Glomerular endothelial cell (primary cell): ENCODE data around the gene GRIK4. TPM values are rescaled to one million over a fixed set of nuclear protein-coding genes. Genes with fewer than 3 reads are reported as not detected.

Experiments
- DNase-seq: peaks from one replicate; pipeline ENCODE4 v3.0.0-alpha.2; 2011; ENCODE audit warnings: low read depth, low spot score; ENCODE audit errors: extremely low read depth
- total RNA-seq: library from RNA; depleted of rRNA; stranded (reverse); fragments of >200 nt; gene quantifications from 2 replicates; pipeline ENCODE4 v1.2.3, GENCODE V29; 2015

The GRIK4 gene
- total RNA-seq, 1 donor from 2014 or later = 0.06 TPM

DNA sequence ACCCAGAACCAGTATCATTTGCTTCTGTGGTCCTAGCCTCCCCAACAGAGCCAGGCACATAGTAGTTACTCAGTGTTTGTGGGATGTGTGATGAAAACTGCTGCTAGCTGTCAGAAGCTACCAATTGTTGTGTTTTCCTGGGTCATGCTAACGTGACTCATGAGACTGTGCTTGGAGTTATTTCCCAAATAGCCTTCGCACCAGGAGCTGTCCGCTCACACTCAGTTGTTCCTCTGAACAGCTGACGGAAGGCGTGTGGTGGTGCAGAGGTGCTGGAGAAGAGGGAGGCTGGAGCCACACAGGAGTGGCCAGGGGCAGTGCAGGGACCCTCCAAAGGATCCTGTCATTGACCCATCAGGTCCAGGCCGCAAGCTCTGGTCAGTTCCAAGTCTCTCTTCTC, 458.4 kb downstream of the GRIK4 start:
- no peak for DNase-seq

DNA sequence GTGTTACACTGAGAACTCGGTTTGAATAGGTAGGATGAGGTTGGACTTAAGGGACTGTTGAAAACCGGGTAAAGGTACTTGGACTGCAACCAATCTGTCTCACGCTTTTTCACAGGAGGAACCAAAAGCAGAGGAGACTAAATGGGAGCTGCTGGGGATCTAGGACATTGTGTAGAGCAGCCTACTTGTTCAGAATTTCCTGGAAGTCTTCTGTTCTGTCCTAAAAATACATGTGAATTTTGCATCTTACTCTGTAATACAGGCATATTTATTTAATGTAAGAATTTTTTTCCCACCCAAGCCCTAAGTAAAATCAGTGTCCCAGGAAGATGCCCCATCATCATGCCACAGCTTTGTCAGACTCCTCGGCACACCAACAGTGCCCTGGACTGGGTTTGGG, 460.3 kb downstream of the GRIK4 start:
- no peak for DNase-seq

DNA sequence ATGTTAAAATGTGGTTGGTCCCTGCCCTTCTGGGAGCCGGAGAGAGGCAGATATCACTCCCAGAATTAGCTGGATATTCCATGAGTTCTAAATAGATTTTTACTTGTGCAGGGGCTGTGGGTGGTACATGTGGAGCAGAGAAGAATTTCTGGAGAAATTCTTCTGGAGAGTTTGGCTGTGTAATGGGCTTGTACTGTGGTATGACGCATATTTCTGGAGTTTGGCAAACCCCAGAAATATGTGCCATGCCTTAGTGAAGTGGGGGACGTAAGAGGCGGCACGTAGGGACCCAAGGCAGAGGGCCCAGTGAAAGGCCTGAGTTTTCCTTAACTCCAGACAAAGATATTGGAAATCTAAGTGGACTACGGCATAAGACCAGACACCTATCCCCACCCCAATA, 461.1 kb downstream of the GRIK4 start:
- no peak for DNase-seq

DNA sequence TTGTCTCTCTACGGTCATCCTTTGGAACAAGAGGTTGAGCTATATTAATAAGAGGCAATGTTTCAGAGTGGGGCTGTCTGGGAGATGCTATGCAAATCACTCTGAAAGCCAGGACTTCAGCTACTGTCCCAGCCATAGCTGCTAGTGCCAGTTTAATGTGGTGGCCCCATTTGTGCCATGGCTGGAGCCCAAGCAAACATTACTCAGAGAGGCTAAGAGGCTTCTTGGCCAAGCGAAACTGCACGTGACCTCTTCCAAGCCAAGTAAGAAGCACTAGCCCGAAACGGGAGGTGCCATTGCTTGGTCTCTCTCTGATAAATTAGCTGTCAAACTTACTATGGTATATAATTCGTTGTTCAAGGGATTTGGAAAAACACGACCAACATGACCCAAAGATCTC, 462.0 kb downstream of the GRIK4 start:
- no peak for DNase-seq

DNA sequence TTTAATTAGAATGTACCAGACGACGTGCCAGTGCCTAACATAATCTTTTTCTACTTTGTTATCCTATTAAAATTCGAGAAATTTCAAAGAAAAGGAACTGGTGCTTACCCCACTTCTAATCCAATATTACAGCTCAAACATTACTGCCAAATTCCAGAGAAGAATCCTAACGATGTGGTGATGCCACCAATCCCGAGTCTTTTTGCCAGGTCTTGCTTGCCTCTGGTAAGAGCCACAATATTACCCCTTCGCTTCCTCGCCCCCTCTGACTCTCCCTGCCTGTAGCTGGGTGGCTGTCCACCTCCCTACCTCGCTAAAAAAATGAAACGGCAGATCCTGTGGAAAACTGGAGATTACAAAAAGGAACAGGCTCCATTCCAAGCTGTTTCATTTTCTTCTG, 462.9 kb downstream of the GRIK4 start:
- DNase-seq = no peak

DNA sequence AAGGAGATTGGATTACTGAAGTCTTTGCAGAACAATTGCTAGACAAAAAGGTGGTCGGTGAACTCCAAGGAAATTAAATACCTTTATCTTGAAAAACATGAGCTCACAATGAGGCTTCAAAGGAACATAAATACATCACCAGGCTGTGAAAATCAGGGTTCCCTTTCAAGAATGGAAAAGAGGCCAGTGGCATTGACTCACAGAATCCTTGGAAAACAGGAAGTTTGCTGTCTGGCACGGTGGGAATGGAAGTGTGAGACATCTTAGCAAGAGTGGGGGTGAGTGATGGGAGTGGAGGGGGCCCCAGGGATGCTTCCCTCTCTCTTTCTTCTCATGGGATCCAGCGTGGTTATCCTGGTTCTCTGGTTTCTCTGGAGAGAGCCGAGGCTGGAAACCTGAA, 463.4 kb downstream of the GRIK4 start:
- DNase-seq = peak; percentile 16

DNA sequence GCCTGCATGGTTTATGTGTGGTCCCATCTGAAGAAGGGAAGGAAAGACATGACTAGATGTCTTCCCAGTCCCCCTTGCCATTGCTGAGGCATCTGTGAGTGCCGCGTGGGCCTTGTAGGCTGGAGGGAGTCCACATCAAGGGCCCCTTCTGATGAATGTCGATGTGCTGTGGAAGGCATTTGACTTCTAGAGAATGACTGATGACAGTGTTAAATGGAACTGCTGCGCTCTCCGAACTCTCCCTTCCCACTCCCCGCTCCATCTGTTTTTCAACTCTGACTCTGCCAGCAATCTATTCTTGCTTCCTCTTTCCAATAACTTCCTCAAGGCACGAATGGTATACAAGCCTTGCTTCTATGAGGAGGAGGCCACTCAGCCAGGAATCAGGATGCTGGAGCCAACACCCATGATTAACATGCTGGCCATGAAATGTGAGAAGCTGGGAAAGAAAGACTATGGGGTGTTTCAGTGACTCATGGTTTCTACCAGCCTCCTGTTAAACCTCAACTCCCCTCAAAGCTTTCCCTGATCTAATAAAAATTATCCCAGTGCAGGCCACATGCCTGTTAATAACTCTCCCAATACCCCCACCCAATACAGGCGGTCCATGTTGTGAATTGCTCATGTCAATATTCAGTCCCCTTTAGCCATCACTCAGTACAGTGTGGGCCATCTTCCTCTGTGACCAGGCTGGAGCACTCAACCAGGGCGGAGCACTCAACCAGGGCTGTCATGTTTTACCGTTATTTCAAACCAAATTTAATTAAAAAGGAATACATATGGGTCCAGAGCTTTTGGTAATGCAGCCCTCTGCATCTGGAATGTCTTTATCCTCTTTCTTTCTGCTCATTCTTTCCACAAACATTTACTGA, 466.0 kb downstream of the GRIK4 start:
- no peak for DNase-seq

DNA sequence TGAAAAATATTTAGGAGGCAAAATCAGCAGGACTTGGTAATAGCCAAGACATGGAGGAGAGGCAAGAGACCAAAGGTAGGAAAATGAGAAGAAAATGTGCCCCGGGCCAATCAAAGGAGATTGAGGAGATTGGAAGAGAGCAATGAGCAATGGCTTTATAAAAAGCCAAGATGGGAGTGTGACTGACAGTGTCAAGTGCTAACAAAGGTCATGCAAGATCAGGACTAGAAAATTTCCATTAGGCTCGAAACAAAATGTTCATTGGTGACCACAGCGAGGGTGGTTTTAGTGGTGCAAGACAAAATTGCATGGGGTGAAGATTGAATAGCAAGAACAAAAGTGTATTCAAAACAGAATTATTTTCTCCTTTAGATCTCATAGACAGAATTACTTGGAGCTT, 467.2 kb downstream of the GRIK4 start:
- DNase-seq = no peak

DNA sequence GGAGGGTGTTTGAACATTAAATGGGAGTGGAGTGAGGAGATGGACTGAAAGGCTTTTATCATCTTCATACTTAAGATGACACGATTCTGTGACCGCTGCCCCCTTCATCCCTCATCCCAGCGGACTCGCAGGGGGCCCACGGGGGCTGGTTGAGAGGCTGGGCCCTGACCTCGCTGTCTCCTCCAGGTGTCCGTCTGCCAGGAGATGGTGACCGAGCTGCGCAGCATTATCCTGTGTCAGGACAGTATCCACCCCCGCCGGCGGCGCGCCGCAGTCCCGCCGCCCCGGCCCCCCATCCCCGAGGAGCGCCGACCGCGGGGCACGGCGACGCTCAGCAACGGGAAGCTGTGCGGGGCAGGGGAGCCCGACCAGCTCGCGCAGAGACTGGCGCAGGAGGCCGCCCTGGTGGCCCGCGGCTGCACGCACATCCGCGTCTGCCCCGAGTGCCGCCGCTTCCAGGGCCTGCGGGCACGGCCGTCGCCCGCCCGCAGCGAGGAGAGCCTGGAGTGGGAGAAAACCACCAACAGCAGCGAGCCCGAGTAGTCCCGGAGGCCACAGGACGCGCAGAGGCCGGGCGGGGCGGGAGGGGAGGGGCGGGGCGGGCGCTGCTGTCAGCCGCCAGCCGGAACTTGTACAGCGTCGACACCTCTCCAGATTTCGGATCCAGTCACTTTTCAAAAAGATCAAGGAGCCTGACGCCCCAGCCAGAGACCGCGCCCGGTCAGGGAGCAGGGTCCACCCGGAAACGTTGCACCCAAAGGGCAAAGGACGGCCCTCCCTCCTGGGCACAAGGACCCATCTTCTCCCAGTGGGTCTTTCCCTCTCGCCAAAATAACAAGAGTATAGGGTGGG, 474.4 kb downstream of the GRIK4 start:
- DNase-seq = no peak

DNA sequence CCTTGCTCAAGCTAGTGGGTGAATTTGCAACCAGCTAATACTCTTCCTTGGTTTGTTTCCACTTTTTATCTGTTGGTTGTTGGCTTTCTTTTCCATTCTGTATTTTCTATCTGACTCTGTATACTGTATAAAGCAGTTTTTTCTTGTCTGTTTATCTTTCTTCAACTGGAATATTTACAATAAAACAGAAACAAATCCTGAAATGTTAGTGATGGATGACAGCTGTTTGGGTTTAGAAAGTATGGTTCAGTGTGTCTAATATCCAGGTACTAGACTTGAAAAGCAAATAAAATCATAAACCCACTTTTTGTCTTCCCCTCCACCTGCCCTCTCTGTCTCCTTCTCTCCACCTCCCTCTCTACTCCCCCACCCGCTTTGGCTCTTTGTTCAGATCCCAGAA, 477.1 kb downstream of the GRIK4 start:
- DNase-seq = no peak

DNA sequence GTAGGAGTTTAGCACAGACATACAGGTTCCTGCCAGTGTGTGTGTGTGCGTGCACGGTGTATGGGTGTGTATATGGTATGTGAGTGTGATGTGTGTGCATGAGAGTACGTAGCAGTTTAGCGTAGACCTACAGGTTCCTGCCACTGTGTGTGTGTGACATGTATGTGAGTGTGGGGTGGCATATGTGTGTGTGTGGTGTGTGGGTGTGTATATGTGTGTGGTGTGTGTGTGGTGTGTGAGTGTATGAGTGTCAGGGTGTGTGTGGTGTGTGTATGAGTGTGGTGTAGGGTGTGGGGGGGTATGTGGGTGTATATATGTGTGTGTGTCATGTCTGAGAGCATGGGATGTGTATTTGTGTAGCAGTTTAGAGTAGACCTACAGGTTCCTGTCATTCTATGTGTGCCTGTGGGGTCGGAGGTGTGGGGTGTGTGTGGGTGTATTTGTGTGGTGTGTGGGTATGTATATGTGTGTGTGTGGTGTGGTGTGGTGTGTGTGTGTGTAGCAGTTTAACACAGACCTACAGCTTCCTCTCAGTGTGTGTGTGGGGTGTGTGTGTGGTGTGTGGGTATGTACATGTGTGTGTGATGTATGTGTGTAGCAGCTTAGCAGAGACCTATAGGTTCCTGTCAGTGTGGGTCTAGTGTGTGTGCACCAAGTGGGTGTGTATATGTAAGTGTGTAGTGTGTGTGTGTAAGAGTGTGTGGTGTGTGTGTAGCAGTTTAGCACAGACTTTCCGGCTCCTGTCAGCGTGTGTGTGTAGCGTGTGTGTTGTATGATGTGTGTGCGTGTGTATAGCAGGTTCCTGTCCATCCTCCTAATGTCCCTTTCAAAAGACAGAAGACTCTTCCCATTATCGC, 480.5 kb downstream of the GRIK4 start:
- no peak for DNase-seq

DNA sequence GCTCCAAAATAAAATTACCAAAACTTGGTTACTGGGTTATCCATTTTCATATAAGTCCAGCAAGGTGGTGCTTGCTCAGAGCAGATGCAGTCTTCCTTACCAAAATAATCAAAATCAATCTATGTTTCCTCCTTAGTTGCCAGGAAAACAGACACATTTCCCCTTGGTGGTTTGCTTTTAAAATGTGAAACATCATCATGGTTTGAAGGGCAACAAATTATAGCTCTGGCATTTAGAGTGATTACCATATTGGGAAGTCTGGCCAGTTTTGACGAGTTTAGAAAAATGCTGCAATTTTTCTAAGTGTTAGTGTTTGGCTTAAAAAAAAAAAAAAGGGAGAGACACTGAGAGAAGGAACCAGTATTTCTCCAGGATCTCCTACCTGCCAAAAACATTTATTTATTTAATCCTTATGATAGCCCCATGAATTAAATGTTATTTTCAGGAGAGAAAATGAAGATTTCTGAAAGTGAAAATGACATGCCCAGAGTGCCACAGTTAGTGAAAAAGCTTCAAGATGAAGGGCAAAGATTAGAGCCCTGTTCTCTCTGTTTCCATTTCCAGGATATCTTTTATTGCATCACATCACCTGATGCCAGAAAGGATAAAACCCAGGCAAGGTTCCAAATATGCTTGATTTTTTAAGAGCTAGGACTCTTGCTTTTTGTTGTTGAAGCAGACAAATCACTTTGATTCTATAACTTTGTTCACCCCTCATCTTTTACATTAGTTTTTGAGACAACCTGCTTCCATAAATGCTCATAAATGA, 482.7 kb downstream of the GRIK4 start:
- no peak for DNase-seq

DNA sequence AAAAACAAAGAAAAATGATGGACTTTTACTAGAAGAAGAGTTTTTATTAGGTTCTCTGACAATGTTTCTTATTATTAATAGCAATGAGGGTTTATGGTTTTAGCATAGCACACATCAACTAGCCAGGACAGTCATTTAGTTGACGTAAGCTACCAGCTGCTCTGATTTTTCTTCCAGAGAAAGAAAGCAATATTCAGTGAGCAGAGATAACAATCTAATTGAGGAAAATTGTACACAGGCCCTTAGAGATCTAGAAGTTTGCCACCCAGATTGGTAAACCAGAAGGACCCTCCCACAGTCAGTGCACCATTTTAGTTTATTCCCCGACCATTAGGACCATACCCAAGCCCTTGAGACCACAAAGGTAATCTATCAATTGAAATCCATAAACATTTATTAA, 483.6 kb downstream of the GRIK4 start:
- no peak for DNase-seq

DNA sequence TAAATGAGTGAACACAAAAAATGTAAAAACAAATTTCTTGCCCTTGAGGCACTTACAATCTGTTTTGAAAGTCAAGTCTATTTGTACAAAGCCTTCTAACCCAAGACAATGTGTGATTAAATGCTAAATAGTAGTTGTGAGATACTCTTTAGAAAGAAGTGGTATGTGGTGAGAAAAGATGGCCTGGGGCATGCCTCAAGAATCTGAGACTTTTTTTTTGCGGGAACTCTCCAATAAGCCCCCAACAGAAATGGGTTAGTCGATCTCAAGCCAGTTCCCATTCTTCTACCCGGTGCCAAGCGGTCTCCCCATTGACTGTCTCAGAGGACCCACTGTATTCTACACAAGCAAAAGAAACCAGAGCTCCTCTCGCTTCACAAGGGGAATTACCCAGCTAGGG, 485.4 kb downstream of the GRIK4 start:
- no peak for DNase-seq

DNA sequence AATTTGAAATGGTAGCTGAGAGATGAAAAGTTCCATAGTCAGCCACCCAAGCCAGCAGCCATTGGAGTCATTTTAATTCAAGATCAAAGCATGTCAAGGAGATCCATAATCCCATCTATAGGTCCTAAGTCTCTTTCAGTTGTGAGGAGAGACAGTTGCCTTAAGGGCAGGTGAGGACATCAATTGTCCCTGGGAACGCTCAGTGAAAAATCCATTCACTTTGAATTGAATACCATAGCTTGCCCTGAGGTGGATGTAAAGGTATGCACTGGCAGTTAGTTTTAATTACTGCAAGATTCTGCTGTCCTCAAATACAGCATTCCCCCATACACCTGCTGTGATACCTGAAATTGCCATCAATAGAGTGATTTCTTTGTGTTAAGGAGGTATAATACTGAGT, 487.0 kb downstream of the GRIK4 start:
- no peak for DNase-seq

DNA sequence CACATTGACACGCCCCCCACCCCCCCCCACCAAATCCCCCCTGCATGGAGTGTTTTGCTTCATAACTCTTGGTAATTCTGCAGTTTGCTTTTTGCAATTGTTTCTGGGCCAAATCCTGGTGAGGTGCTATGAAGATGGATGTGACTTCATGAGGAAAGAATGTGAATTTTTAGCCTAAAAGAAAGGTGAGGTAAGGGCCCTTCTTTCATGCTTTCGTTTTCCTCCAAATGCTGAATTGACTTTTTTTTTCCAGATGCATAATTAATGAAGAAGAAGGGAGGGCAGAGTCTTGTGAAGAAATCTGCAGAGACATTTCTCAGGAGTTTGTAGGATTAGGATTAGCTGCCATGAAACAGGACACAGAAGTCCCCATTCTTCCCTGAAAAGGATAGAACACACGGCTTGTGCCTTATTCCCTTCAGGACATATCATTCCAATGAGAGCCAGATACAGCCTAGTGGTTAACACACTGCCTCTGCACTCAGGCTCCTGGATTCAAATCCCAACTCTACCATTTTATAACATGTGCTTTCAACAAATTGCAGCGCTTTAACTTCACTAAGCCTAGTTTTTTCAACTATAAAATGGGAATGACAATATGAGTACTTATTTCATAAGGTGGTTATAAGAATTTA, 492.8 kb downstream of the GRIK4 start:
- no peak for DNase-seq

DNA sequence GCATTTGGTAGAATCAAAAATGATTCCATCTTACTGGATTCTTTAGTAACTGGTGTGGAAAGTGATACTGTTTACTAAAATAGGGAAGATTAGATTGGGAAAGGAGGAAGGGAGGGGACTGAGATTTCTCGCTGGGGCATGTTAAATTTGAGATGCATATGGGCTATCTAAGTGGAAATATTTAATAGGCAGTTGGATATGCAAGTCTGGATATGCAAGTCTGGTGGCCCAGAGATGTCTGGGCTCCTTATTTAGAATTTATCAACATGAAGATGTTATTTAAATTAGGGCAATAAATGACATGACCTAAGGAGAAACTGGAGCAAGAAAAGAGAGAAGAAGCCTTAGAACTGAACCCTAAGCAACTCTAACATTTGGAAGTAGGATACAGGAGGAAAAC, 495.4 kb downstream of the GRIK4 start:
- DNase-seq = no peak

DNA sequence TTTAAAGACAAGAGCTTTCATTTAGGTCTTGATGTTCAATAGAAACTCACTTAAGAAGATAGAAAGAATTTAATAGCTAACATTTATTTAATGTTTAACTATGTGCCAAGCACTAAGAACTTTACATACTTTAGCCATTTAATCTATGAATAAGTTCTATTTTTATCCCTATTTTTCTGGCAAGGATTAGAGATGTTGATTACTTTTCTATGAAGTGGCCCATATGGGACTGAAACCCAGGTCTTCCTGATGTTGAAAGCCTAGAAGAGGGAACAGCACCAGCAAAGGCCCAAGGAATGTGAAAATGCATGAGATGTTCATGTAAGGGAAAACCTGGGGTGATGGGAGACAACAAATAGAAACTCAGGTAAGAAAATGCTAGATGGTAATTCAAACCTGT, 497.0 kb downstream of the GRIK4 start:
- DNase-seq = no peak

DNA sequence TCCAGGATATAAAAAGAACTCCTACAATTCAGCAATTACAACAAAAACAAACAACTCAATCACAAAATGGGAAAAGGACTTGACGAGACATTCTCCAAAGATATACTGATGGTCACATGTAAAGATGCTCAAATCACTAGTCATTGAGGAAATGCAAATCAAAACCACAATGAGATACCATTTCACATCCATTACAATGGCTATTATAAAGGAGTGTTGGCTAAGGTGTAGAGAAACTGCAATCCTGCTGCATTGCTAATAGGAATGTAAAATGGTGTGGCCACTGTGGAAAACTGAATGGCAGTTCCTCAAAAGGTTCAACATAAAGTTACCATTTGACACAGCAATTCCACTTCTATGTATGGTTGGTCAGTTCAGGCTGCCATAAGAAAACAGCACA, 500.5 kb downstream of the GRIK4 start:
- DNase-seq = no peak

DNA sequence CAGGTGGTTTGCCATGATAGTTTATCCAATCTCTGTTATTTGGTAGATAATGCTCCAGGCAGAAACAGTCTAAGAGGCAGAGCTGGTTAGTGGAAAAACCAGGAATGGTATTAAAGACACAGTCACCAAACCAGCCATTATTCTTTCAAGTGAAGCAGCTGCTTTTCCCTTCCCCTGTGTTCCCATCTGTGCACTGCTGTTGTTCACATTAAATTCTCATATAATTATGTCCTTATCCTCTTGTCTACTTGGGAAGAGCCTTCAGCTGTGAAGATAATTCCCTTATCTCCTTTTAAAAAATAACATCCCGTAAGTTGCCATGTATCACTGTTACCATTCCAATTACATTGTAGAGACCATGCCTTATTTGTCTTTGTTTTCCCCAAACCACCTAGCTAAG, 507.2 kb downstream of the GRIK4 start:
- no peak for DNase-seq
